Liver (tissue), 9 donors: Measurements from ENCODE around the gene EML1. TPM values are rescaled to one million over a fixed set of nuclear protein-coding genes. Genes with fewer than 3 reads are reported as not detected.

ENCODE experiments used
- DNase-seq: peaks from one replicate; pipeline ENCODE4 v3.0.0-alpha.2; 2017; ENCODE audit warnings: low spot score
- H3K27ac ChIP-seq, 2 donors: one replicate each; pipeline ENCODE4 v1.7.0; 2013; ENCODE audit warnings: inconsistent platforms in 2 of 2, low read length in 2 of 2, control low read depth in 1 of 2, low read depth in 1 of 2, mild to moderate bottlenecking in 1 of 2
- H3K27me3 ChIP-seq, 4 donors: one replicate each; pipeline versions ENCODE4 v1.6.1 to v1.7.0; 2013; ENCODE audit warnings: low read length in 3 of 4, inconsistent platforms in 1 of 4, mild to moderate bottlenecking in 1 of 4, moderate library complexity in 1 of 4; ENCODE audit not compliant: control insufficient read depth in 4 of 4, insufficient read depth in 4 of 4
- H3K36me3 ChIP-seq, 4 donors: one replicate each; pipeline versions ENCODE4 v1.6.1 to v1.7.0; 2013; ENCODE audit warnings: low read length in 3 of 4, mild to moderate bottlenecking in 3 of 4, low read depth in 1 of 4, moderate library complexity in 1 of 4; ENCODE audit not compliant: control insufficient read depth in 4 of 4, insufficient read depth in 3 of 4
- H3K4me1 ChIP-seq, 4 donors: one replicate each; pipeline versions ENCODE4 v1.6.1 to v1.7.0; 2013; ENCODE audit warnings: low read length in 3 of 4, mild to moderate bottlenecking in 3 of 4, moderate library complexity in 1 of 4; ENCODE audit not compliant: control insufficient read depth in 4 of 4, insufficient read depth in 4 of 4
- H3K4me3 ChIP-seq, 3 donors: one replicate each; pipeline versions ENCODE4 v1.6.1 to v1.7.0; 2013; ENCODE audit warnings: low read length in 3 of 3, control low read depth in 1 of 3, low read depth in 1 of 3, mild to moderate bottlenecking in 1 of 3
- H3K9ac ChIP-seq, 2 donors: one replicate each; pipeline ENCODE4 v1.7.0; 2013; ENCODE audit warnings: low read length in 2 of 2, mild to moderate bottlenecking in 2 of 2, moderate library complexity in 2 of 2, control low read depth in 1 of 2, low read depth in 1 of 2
- H3K9me3 ChIP-seq, 4 donors: one replicate each; pipeline versions ENCODE4 v1.6.1 to v1.7.0; 2013; ENCODE audit warnings: low read length in 3 of 4; ENCODE audit not compliant: control insufficient read depth in 4 of 4
- EGR1 ChIP-seq, 2 donors: IDR thresholded peaks; 2 replicates each; pipeline ENCODE4 v1.6.1; 2016 to 2018; ENCODE audit warnings: antibody characterized with exemption in 2 of 2, low read depth in 2 of 2
- FOXA1 ChIP-seq: IDR thresholded peaks from 2 replicates; pipeline ENCODE4 v1.6.1; 2016; ENCODE audit warnings: antibody characterized with exemption
- FOXA2 ChIP-seq: IDR thresholded peaks from 2 replicates; pipeline ENCODE4 v1.6.1; 2016; ENCODE audit warnings: antibody characterized with exemption
- GABPA ChIP-seq, 2 donors: IDR thresholded peaks in 1 of 2; conservative IDR thresholded peaks in 1 of 2; 2 replicates each; pipeline ENCODE4 v1.6.1; 2016; ENCODE audit warnings: antibody characterized with exemption in 2 of 2, mild to moderate bottlenecking in 1 of 2, moderate library complexity in 1 of 2
- HNF4A ChIP-seq, 2 donors: conservative IDR thresholded peaks; 2 replicates each; pipeline ENCODE4 v1.6.1; 2016; ENCODE audit warnings: antibody characterized with exemption in 2 of 2, mild to moderate bottlenecking in 2 of 2
- HNF4G ChIP-seq: IDR thresholded peaks from 2 replicates; pipeline ENCODE4 v1.6.1; 2016; ENCODE audit warnings: antibody characterized with exemption
- JUND ChIP-seq, 2 donors: IDR thresholded peaks; 2 replicates each; pipeline ENCODE4 v1.6.1; 2016; ENCODE audit warnings: antibody characterized with exemption in 2 of 2
- NR2F2 ChIP-seq: IDR thresholded peaks from 2 replicates; pipeline ENCODE4 v1.6.1; 2016; ENCODE audit warnings: antibody characterized with exemption
- RAD21 ChIP-seq, 2 donors: IDR thresholded peaks; 2 replicates each; pipeline ENCODE4 v1.6.1; 2016; ENCODE audit warnings: antibody characterized with exemption in 2 of 2, mild to moderate bottlenecking in 2 of 2
- RXRA ChIP-seq, 2 donors: IDR thresholded peaks; 2 replicates each; pipeline ENCODE4 v1.6.1; 2017 to 2018; ENCODE audit warnings: antibody characterized with exemption in 2 of 2, mild to moderate bottlenecking in 1 of 2
- SP1 ChIP-seq: IDR thresholded peaks from 2 replicates; pipeline ENCODE4 v1.6.1; 2018; ENCODE audit warnings: antibody characterized with exemption, mild to moderate bottlenecking
- TAF1 ChIP-seq: conservative IDR thresholded peaks from 2 replicates; pipeline ENCODE4 v1.6.1; 2016; ENCODE audit warnings: antibody characterized with exemption, mild to moderate bottlenecking
- YY1 ChIP-seq: IDR thresholded peaks from 2 replicates; pipeline ENCODE4 v1.6.1; 2016; ENCODE audit warnings: antibody characterized with exemption, mild to moderate bottlenecking
- WGBS: extraction: QIAGEN DNeasy Blood & Tissue Kit; methylation state at CpG from one replicate; pipeline ENCODE4 v1.1.7; 2013; 5-methylcytosine and 5-hydroxymethylcytosine counted together
- polyA plus RNA-seq, 2 donors: library from polyadenylated mRNA; stranded (reverse) in 1 of 2; unstranded in 1 of 2; fragments of 200-250 nt in 1 of 2; fragments of >200 nt in 1 of 2; fragmentation: Nextera tagmentation in 1 of 2; extraction: Ambion mirVana in 1 of 2; gene quantifications; one replicate each; pipeline versions ENCODE4 v1.2.1 to v1.2.3, GENCODE V29; 2013 to 2015
- total RNA-seq, 2 donors: library from RNA; depleted of rRNA; stranded (reverse); fragments of >200 nt; gene quantifications; one replicate each; pipeline ENCODE4 v1.2.3, GENCODE V29; 2014
- TF ChIP-seq, protein P1 (sequence below): IDR thresholded peaks from 2 replicates; pipeline ENCODE4 v1.6.1; 2016; ENCODE audit warnings: antibody characterized with exemption
- TF ChIP-seq, protein P2 (sequence below): IDR thresholded peaks from 2 replicates; pipeline ENCODE4 v1.6.1; 2016; ENCODE audit warnings: antibody characterized with exemption
- TF ChIP-seq, protein P3 (sequence below): IDR thresholded peaks from 2 replicates; pipeline ENCODE4 v1.6.1; 2016; ENCODE audit warnings: antibody characterized with exemption
- TF ChIP-seq, protein P4 (sequence below): IDR thresholded peaks from 2 replicates; pipeline ENCODE4 v1.6.1; 2016; ENCODE audit warnings: antibody characterized with exemption, mild to moderate bottlenecking
- TF ChIP-seq, protein P5 (sequence below): fragments of 150-350 bp; IDR thresholded peaks from 2 replicates; pipeline ENCODE4 v1.5.1; 2017; ENCODE audit warnings: improper control_type of control experiment, low read depth, low read length; ENCODE audit not compliant: missing input control
- donor health status: healthy.
- donor health status: healthy.
- donor health status: healthy.
- donor health status: healthy.
- donor health status: healthy.

Gene EML1
- total and polyA plus RNA-seq, 4 donors: 2.7 to 14.6 (median 4.6) TPM

DNA sequence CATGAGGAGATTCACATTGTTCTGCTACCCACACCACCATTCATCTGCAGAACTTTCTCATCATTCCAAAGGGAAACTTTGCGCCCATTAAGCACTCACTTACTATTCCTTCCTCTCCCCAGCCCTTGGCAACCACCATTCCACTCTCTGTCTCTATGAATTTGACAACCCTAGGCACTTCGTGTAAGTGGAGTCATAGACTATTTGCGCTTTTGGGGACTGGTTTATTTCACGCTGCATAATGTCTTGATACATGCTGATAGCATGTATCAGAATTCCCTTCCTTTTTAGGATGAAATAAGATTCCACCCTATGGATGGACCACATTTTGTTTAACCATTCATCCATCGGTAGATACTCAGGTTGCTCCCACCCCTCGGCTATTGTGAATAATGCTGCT, 4.5 kb upstream of the EML1 start:
- Histone ChIP-seq H3K4me1 (peaks cover 14 to 32% (median 23%) of the 10 kb centered on the region in 4 donors), H3K36me3 (no peaks in the 10 kb centered on the region), H3K4me3 (no peak overlapping the region), H3K27me3 (no peaks in the 10 kb centered on the region), H3K9ac (no peak overlapping the region), H3K9me3 (no peaks in the 10 kb centered on the region), H3K27ac (no peak overlapping the region)
- no peak for TF ChIP-seq FOXA1
- TF ChIP-seq TAF1: no peak
- no peak for TF ChIP-seq SP1
- TF ChIP-seq, protein P1, sequence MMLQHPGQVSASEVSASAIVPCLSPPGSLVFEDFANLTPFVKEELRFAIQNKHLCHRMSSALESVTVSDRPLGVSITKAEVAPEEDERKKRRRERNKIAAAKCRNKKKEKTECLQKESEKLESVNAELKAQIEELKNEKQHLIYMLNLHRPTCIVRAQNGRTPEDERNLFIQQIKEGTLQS: no peak
- TF ChIP-seq RAD21 (IDR thresholded peaks at IDR 0.05): no peak
- no peak for TF ChIP-seq GABPA (IDR thresholded peaks at IDR 0.05 in 1 of 2, conservative IDR thresholded peaks at IDR 0.05 in 1 of 2)
- no peak for TF ChIP-seq HNF4G
- TF ChIP-seq NR2F2: no peak
- TF ChIP-seq EGR1 (IDR thresholded peaks at IDR 0.05; ENCODE audit: low read depth in 2 of 2): no peak
- 97% methylated on average over 6 of the region's 6 CpGs for WGBS
- no peak for DNase-seq

DNA sequence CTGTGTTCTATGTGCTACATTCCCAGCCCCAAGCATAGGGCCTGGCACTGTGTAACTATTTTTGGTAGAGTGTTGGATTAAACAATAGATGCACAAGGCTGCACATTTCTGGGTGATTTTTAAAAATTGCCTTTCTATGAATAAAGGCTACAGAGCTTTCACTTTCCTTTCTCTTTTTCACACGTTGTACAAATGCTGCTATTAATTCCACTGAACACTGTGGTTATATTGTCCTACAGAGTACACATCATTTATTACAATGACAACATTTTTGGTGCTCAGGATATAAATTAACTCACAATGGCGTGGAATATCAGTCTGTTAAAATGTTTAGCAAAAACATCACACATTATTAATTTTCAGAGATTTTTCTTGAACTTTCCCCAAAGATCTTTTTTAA, 3.6 kb upstream of the EML1 start:
- H3K4me1 ChIP-seq: peaks cover 11 to 28% (median 18%) of the 10 kb centered on the region in 4 donors
- 48% methylated on average over 2 of the region's 2 CpGs for WGBS
- no peaks in the 10 kb centered on the region for H3K27me3 ChIP-seq
- TF ChIP-seq, protein P2, sequence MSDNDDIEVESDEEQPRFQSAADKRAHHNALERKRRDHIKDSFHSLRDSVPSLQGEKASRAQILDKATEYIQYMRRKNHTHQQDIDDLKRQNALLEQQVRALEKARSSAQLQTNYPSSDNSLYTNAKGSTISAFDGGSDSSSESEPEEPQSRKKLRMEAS: no peak
- TF ChIP-seq TAF1: no peak
- TF ChIP-seq, protein P3, sequence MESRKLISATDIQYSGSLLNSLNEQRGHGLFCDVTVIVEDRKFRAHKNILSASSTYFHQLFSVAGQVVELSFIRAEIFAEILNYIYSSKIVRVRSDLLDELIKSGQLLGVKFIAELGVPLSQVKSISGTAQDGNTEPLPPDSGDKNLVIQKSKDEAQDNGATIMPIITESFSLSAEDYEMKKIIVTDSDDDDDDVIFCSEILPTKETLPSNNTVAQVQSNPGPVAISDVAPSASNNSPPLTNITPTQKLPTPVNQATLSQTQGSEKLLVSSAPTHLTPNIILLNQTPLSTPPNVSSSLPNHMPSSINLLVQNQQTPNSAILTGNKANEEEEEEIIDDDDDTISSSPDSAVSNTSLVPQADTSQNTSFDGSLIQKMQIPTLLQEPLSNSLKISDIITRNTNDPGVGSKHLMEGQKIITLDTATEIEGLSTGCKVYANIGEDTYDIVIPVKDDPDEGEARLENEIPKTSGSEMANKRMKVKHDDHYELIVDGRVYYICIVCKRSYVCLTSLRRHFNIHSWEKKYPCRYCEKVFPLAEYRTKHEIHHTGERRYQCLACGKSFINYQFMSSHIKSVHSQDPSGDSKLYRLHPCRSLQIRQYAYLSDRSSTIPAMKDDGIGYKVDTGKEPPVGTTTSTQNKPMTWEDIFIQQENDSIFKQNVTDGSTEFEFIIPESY: no peak
- TF ChIP-seq NR2F2: no peak
- no peak for TF ChIP-seq EGR1 (IDR thresholded peaks at IDR 0.05; ENCODE audit: low read depth in 2 of 2)
- no peak for TF ChIP-seq JUND (IDR thresholded peaks at IDR 0.05)
- no peak for TF ChIP-seq HNF4A (conservative IDR thresholded peaks at IDR 0.05)
- TF ChIP-seq, protein P4, sequence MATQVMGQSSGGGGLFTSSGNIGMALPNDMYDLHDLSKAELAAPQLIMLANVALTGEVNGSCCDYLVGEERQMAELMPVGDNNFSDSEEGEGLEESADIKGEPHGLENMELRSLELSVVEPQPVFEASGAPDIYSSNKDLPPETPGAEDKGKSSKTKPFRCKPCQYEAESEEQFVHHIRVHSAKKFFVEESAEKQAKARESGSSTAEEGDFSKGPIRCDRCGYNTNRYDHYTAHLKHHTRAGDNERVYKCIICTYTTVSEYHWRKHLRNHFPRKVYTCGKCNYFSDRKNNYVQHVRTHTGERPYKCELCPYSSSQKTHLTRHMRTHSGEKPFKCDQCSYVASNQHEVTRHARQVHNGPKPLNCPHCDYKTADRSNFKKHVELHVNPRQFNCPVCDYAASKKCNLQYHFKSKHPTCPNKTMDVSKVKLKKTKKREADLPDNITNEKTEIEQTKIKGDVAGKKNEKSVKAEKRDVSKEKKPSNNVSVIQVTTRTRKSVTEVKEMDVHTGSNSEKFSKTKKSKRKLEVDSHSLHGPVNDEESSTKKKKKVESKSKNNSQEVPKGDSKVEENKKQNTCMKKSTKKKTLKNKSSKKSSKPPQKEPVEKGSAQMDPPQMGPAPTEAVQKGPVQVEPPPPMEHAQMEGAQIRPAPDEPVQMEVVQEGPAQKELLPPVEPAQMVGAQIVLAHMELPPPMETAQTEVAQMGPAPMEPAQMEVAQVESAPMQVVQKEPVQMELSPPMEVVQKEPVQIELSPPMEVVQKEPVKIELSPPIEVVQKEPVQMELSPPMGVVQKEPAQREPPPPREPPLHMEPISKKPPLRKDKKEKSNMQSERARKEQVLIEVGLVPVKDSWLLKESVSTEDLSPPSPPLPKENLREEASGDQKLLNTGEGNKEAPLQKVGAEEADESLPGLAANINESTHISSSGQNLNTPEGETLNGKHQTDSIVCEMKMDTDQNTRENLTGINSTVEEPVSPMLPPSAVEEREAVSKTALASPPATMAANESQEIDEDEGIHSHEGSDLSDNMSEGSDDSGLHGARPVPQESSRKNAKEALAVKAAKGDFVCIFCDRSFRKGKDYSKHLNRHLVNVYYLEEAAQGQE: no peak
- TF ChIP-seq FOXA2: no peak
- TF ChIP-seq RAD21 (IDR thresholded peaks at IDR 0.05): no peak
- TF ChIP-seq, protein P1: no peak
- TF ChIP-seq, protein P5, sequence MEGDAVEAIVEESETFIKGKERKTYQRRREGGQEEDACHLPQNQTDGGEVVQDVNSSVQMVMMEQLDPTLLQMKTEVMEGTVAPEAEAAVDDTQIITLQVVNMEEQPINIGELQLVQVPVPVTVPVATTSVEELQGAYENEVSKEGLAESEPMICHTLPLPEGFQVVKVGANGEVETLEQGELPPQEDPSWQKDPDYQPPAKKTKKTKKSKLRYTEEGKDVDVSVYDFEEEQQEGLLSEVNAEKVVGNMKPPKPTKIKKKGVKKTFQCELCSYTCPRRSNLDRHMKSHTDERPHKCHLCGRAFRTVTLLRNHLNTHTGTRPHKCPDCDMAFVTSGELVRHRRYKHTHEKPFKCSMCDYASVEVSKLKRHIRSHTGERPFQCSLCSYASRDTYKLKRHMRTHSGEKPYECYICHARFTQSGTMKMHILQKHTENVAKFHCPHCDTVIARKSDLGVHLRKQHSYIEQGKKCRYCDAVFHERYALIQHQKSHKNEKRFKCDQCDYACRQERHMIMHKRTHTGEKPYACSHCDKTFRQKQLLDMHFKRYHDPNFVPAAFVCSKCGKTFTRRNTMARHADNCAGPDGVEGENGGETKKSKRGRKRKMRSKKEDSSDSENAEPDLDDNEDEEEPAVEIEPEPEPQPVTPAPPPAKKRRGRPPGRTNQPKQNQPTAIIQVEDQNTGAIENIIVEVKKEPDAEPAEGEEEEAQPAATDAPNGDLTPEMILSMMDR: no peak
- TF ChIP-seq FOXA1: no peak
- no peak for TF ChIP-seq YY1
- TF ChIP-seq GABPA (IDR thresholded peaks at IDR 0.05 in 1 of 2, conservative IDR thresholded peaks at IDR 0.05 in 1 of 2): no peak
- no peak for TF ChIP-seq RXRA (IDR thresholded peaks at IDR 0.05)
- TF ChIP-seq HNF4G: no peak
- TF ChIP-seq SP1: no peak
- H3K36me3 ChIP-seq: no peaks in the 10 kb centered on the region
- no peak overlapping the region for H3K9ac ChIP-seq
- no peak for DNase-seq
- no peak overlapping the region for H3K27ac ChIP-seq
- H3K9me3 ChIP-seq: no peaks in the 10 kb centered on the region
- H3K4me3 ChIP-seq: no peak overlapping the region
